ENCODE measurements around the gene GPX1. TPM values are rescaled to one million over a fixed set of nuclear protein-coding genes. Genes with fewer than 3 reads are reported as not detected.

Gene GPX1
- total RNA-seq: 286 and 311 TPM in 2 replicates

GRCh38 chr3:49358217-49358883 lies at the start of gene GPX1:
TSS of gene GPX1 (minus strand) at chr3:49358353. CDS start at chr3:49358278, 75 bp downstream.

DNA sequence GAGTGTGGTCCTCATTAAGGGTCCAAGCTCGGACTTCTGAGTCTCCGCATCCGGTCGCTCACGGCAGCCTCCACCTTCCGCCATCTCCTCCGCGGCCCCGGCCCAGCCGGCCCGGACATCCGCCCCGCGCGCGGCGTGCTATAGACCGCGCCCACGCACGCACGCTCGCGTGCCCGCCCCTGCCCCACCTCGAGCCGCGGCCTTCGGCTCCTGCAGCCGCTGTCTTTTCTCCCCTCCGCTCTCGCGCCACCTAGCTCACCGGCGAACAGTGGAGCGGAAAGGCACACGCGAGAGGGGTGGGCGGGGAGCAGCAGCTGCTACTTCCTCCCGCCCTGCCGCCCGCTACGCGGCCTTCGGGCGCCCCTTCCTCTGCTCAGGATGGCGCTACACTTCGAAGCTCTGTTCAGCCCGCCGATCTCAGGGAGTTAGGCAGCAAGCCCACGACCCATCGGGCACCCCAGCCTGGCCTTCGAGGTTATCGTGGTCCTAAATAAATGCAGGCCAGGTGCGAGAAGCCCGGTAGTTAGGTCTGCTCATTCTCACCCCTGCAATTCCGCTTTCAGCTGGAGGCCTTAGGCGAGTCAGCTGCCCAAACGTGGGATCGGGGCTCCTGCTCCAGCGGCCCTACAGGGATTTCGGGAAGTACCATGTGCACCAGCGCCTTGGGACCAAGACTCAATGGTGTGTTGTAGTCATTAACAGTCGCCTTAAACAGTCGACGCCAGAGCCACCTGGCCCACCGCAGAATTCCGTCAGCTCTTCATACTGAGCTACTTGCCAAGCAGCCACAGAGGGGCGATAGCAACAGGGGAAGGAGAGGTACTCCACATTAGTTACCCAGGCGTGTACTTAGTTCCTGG lies 18.0 kb downstream of the GPX1 start, which contains the start of gene USP4:
TSS of gene USP4 (minus strand) at position 113 of the 860 bp plus-strand sequence. CDS start at position 84, 29 bp downstream.

Other genes with a start within 250 kb of the GPX1 start
- gene USP19, start 237.5 kb downstream of the GPX1 start, total RNA-seq: 36.4 and 37.6 TPM in 2 replicates
- gene LAMB2, start 225.3 kb downstream of the GPX1 start, total RNA-seq: 692 and 725 TPM in 2 replicates
- gene CCDC71, start 192.0 kb downstream of the GPX1 start, total RNA-seq: 24.3 and 27.9 TPM in 2 replicates
- gene KLHDC8B, start 186.8 kb downstream of the GPX1 start, total RNA-seq: 19.4 and 19.7 TPM in 2 replicates
- 0.75 and 1.1 TPM in 2 replicates for gene C3orf62, start 81.1 kb downstream of the GPX1 start, total RNA-seq
- gene USP4, start 18.3 kb downstream of the GPX1 start, total RNA-seq: 13.8 and 16.8 TPM in 2 replicates
- gene RHOA, start 53.6 kb upstream of the GPX1 start, total RNA-seq: 359 and 416 TPM in 2 replicates
- gene TCTA, start 54.1 kb upstream of the GPX1 start, total RNA-seq: 26.6 and 29.1 TPM in 2 replicates
- gene AMT, start 64.1 kb upstream of the GPX1 start, total RNA-seq: 0.39 and 1.5 TPM in 2 replicates
- gene NICN1, start 71.0 kb upstream of the GPX1 start, total RNA-seq: 4.3 and 8.2 TPM in 2 replicates
- gene DAG1, start 111.9 kb upstream of the GPX1 start, total RNA-seq: 35.4 and 40.0 TPM in 2 replicates
- gene BSN, start 196.1 kb upstream of the GPX1 start, total RNA-seq: 0.10 and 0.37 TPM in 2 replicates

Data from cardiac ventricle fibroblast (primary cell).